Keratinocyte (primary cell): ENCODE data around the gene RAX2.

Experiments
- EZH2 ChIP-seq: IDR thresholded peaks from one replicate; pipeline ENCODE4 v1.6.1; 2012; ENCODE audit warnings: inconsistent platforms, mild to moderate bottlenecking, low read length, moderate library complexity
- TF ChIP-seq, protein P1 (sequence below), 3 experiments: IDR thresholded peaks in 1 of 3; conservative IDR thresholded peaks in 1 of 3; optimal IDR thresholded peaks in 1 of 3; 2 replicates in 2 of 3; 3 replicates in 1 of 3; pipeline versions ENCODE3 to v1.5.1; 2011; ENCODE audit warnings: low read length in 3 of 3, mild to moderate bottlenecking in 3 of 3, moderate library complexity in 2 of 3, control low read depth in 1 of 3, inconsistent platforms in 1 of 3; ENCODE audit not compliant: insufficient read depth in 2 of 3; ENCODE audit errors: extremely low read depth in 1 of 3

DNA sequence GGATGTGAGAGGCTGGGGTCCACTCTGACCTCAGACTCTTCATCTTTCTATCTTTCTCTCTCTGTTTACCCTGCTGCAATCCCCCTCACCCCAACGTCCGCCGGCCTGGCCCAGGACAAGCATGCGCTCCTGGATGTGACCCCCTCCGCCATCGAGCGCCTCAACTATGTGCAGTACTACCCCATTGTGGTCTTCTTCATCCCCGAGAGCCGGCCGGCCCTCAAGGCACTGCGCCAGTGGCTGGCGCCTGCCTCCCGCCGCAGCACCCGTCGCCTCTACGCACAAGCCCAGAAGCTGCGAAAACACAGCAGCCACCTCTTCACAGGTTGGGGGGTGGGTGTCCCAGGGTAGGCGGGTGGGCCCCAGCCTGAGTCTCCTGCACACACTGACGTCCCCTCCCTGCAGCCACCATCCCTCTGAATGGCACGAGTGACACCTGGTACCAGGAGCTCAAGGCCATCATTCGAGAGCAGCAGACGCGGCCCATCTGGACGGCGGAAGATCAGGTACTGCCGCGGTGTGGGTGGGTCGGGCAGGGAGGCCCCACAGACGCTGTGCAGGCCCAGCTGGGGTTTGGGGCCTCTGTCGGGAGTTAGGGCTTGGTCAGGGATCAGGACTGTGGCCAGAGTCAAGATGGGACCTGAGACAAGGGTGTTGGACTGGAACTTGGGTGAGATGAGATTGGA is 25.5 kb downstream of the RAX2 start:
- TF ChIP-seq, protein P1, sequence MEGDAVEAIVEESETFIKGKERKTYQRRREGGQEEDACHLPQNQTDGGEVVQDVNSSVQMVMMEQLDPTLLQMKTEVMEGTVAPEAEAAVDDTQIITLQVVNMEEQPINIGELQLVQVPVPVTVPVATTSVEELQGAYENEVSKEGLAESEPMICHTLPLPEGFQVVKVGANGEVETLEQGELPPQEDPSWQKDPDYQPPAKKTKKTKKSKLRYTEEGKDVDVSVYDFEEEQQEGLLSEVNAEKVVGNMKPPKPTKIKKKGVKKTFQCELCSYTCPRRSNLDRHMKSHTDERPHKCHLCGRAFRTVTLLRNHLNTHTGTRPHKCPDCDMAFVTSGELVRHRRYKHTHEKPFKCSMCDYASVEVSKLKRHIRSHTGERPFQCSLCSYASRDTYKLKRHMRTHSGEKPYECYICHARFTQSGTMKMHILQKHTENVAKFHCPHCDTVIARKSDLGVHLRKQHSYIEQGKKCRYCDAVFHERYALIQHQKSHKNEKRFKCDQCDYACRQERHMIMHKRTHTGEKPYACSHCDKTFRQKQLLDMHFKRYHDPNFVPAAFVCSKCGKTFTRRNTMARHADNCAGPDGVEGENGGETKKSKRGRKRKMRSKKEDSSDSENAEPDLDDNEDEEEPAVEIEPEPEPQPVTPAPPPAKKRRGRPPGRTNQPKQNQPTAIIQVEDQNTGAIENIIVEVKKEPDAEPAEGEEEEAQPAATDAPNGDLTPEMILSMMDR (optimal IDR thresholded peaks at IDR 0.05 in 1 of 3, IDR thresholded peaks at IDR 0.05 in 1 of 3, conservative IDR thresholded peaks at IDR 0.05 in 1 of 3; ENCODE audit: extremely low read depth in 1 of 3, insufficient read depth in 2 of 3, low read length in 3 of 3), result no peak
- TF ChIP-seq EZH2, result no peak
